IMR-90 (cell line): Measurements from ENCODE around the gene JAKMIP1. TPM values are rescaled to one million over a fixed set of nuclear protein-coding genes. Genes with fewer than 3 reads are reported as not detected.

Experiments
- ATAC-seq: fragments of 200-7000 bp; cut with Tn5 transposase; 2 replicates; pipeline ENCODE4 v1.9.1; 2020; ENCODE audit warnings: low read depth, mild to moderate bottlenecking, moderate library complexity
- BruUV-seq: library from RNA; stranded (reverse); fragments of 400-500 nt; replicated peaks from 2 replicates; lab custom pipeline; 2021; lab: Mats Ljungman, UMichigan
- CTCF ChIA-PET: fragments of 300-600 bp; formaldehyde crosslinking; extraction: SDS; loops from one replicate; lab custom pipeline; 2021; ENCODE audit warnings: antibody characterized with exemption; lab: Yijun Ruan, JAX
- POLR2A ChIA-PET: fragments of 300-600 bp; sonication (Branson Sonifier 250); formaldehyde crosslinking; loops from one replicate; lab custom pipeline; 2022; ENCODE audit warnings: antibody characterized with exemption; ENCODE audit not compliant: unreplicated experiment; lab: Charles Lee
- DNase-seq: peaks from one replicate; pipeline ENCODE4 v3.0.0; 2013
- H2AFZ ChIP-seq: replicated peaks from 2 replicates; pipeline ENCODE3; 2013; ENCODE audit warnings: low read length, mild to moderate bottlenecking; ENCODE audit not compliant: poor library complexity
- H2AK5ac ChIP-seq: 2 replicates; pipeline ENCODE4 v1.6.1; 2013; ENCODE audit warnings: low read depth, low read length, inconsistent platforms
- H2AK9ac ChIP-seq: replicated peaks from 2 replicates; pipeline ENCODE3; 2013; ENCODE audit warnings: mild to moderate bottlenecking, low read depth, low read length, moderate library complexity; ENCODE audit not compliant: poor library complexity
- H2BK120ac ChIP-seq: 2 replicates; pipeline ENCODE4 v1.6.1; 2013; ENCODE audit warnings: low read depth, low read length, inconsistent platforms
- H2BK15ac ChIP-seq: 3 replicates; pipeline ENCODE4 v1.6.1; 2013; ENCODE audit warnings: low read depth, low read length, inconsistent platforms
- H2BK20ac ChIP-seq: 2 replicates; pipeline ENCODE4 v1.6.1; 2013; ENCODE audit warnings: low read depth, mild to moderate bottlenecking, inconsistent platforms, low read length, moderate library complexity
- H2BK5ac ChIP-seq: 2 replicates; pipeline ENCODE4 v1.6.1; 2013; ENCODE audit warnings: mild to moderate bottlenecking, low read depth, low read length, inconsistent platforms; ENCODE audit not compliant: poor library complexity, severe bottlenecking
- H3K14ac ChIP-seq: replicated peaks from 2 replicates; pipeline ENCODE4 v1.6.1; 2013; ENCODE audit warnings: low read depth, low read length, inconsistent platforms
- H3K18ac ChIP-seq: 2 replicates; pipeline ENCODE4 v1.6.1; 2013; ENCODE audit warnings: low read depth, low read length, control low read depth
- H3K23ac ChIP-seq: 2 replicates; pipeline ENCODE4 v1.6.1; 2013; ENCODE audit warnings: low read depth, low read length, inconsistent platforms
- H3K27ac ChIP-seq: 2 replicates; pipeline ENCODE4 v1.5.1; 2013; ENCODE audit warnings: mild to moderate bottlenecking, control low read depth, low read length; ENCODE audit not compliant: insufficient read depth
- H3K27me3 ChIP-seq: 2 replicates; pipeline ENCODE4 v1.6.1; 2013; ENCODE audit warnings: low read length; ENCODE audit not compliant: control insufficient read depth, insufficient read depth
- H3K36me3 ChIP-seq: 2 replicates; pipeline ENCODE4 v1.6.1; 2013; ENCODE audit warnings: low read length, mixed read lengths; ENCODE audit not compliant: control insufficient read depth, insufficient read depth
- H3K4ac ChIP-seq: 2 replicates; pipeline ENCODE4 v1.6.1; 2013; ENCODE audit warnings: low read depth, low read length, inconsistent platforms
- H3K4me1 ChIP-seq: 2 replicates; pipeline ENCODE4 v1.6.1; 2013; ENCODE audit warnings: low read length, mixed read lengths; ENCODE audit not compliant: control insufficient read depth, insufficient read depth
- H3K4me2 ChIP-seq: 2 replicates; pipeline ENCODE4 v1.6.1; 2013; ENCODE audit warnings: low read depth, mild to moderate bottlenecking, control low read depth, low read length, moderate library complexity
- H3K4me3 ChIP-seq: 2 replicates; pipeline ENCODE4 v1.5.1; 2013; ENCODE audit warnings: low read depth, mild to moderate bottlenecking, control low read depth, low read length, moderate library complexity; ENCODE audit not compliant: insufficient read depth
- H3K56ac ChIP-seq: 2 replicates; pipeline ENCODE4 v1.6.1; 2013; ENCODE audit warnings: low read length, inconsistent platforms; ENCODE audit not compliant: insufficient read depth; ENCODE audit errors: extremely low read depth
- H3K79me1 ChIP-seq, 2 experiments: 2 replicates each; pipeline ENCODE4 v1.6.1; 2013; ENCODE audit warnings: low read length in 2 of 2, inconsistent platforms in 1 of 2, low read depth in 1 of 2
- H3K9ac ChIP-seq: 2 replicates; pipeline ENCODE4 v1.6.1; 2013; ENCODE audit warnings: low read depth, low read length, control low read depth
- H3K9me1 ChIP-seq: 2 replicates; pipeline ENCODE4 v1.6.1; 2013; ENCODE audit warnings: low read length, inconsistent platforms; ENCODE audit not compliant: insufficient read depth
- H3K9me3 ChIP-seq: 2 replicates; pipeline ENCODE4 v1.6.1; 2013; ENCODE audit warnings: low read length; ENCODE audit not compliant: control insufficient read depth, insufficient read depth
- H4K20me1 ChIP-seq: 2 replicates; pipeline ENCODE4 v1.6.1; 2013; ENCODE audit warnings: low read length, inconsistent platforms; ENCODE audit not compliant: insufficient read depth
- H4K5ac ChIP-seq: 2 replicates; pipeline ENCODE4 v1.6.1; 2013; ENCODE audit warnings: mild to moderate bottlenecking, low read depth, low read length, control low read depth
- H4K8ac ChIP-seq, 2 experiments: 2 replicates each; pipeline ENCODE4 v1.6.1; 2013; ENCODE audit warnings: low read depth in 2 of 2, low read length in 2 of 2, control low read depth in 1 of 2, inconsistent platforms in 1 of 2
- H4K91ac ChIP-seq: 2 replicates; pipeline ENCODE4 v1.6.1; 2013; ENCODE audit warnings: low read depth, low read length, inconsistent platforms; ENCODE audit not compliant: insufficient read depth
- BHLHE40 ChIP-seq: fragments of 150-350 bp; IDR thresholded peaks from 2 replicates; pipeline ENCODE4 v1.6.1; 2016; ENCODE audit warnings: mild to moderate bottlenecking, low read depth, low read length
- CEBPB ChIP-seq: IDR thresholded peaks from 2 replicates; pipeline ENCODE4 v1.6.1; 2012; ENCODE audit warnings: low read depth, low read length, improper control_type of control experiment
- CHD1 ChIP-seq: IDR thresholded peaks from 2 replicates; pipeline ENCODE4 v1.6.1; 2012; ENCODE audit warnings: low read depth, low read length, improper control_type of control experiment
- FOS ChIP-seq: fragments of 150-350 bp; IDR thresholded peaks from 2 replicates; pipeline ENCODE4 v1.6.1; 2016; ENCODE audit warnings: low read depth, low read length
- MAZ ChIP-seq: IDR thresholded peaks from 2 replicates; pipeline ENCODE4 v1.6.1; 2012; ENCODE audit warnings: low read depth, mild to moderate bottlenecking, low read length, improper control_type of control experiment, moderate library complexity, borderline replicate concordance
- MXI1 ChIP-seq: IDR thresholded peaks from 2 replicates; pipeline ENCODE4 v1.6.1; 2012; ENCODE audit warnings: low read depth, mild to moderate bottlenecking, low read length, moderate library complexity, borderline replicate concordance
- NFE2L2 ChIP-seq: fragments of 150-350 bp; IDR thresholded peaks from 2 replicates; pipeline ENCODE4 v1.6.1; 2016; ENCODE audit warnings: low read depth, mild to moderate bottlenecking, low read length
- POLR2A ChIP-seq: IDR thresholded peaks from 2 replicates; pipeline ENCODE4 v1.6.1; 2012; ENCODE audit warnings: mild to moderate bottlenecking, low read depth, low read length
- RFX5 ChIP-seq: IDR thresholded peaks from 2 replicates; pipeline ENCODE4 v1.8.0; 2012; ENCODE audit warnings: low read depth, mild to moderate bottlenecking, low read length, moderate library complexity
- SMC3 ChIP-seq: fragments of 150-350 bp; IDR thresholded peaks from 2 replicates; pipeline ENCODE4 v1.6.1; 2016; ENCODE audit warnings: low read depth, mild to moderate bottlenecking, antibody characterized with exemption, low read length, moderate library complexity
- WGBS, 2 experiments: methylation state at CpG; one replicate each; pipeline versions ENCODE4 v1.1.5 to v1.1.7; 2013; ENCODE audit warnings: missing lambda C conversion rate in 2 of 2; ENCODE audit not compliant: insufficient read length in 1 of 2; ENCODE audit errors: extremely low coverage in 2 of 2; 5-methylcytosine and 5-hydroxymethylcytosine counted together
- dilution Hi-C: fragments of 300-500 bp; cut with HindIII; formaldehyde crosslinking; loops from one replicate; pipeline ENCODE4 v1.14.3; 2018; ENCODE audit warnings: low sequenced_read_pairs; ENCODE audit not compliant: unreplicated experiment
- in situ Hi-C: fragments of 300-500 bp; cut with MboI; formaldehyde crosslinking; loops from 3 replicates; pipeline ENCODE4 v1.14.3; 2019; ENCODE audit warnings: low sequenced_read_pairs, inconsistent platforms, mixed read lengths
- intact Hi-C: fragments of 100-400 bp; cut with micrococcal nuclease; formaldehyde crosslinking; loops from 2 replicates; pipeline ENCODE4 v1.10.0; 2022
- polyA plus RNA-seq, 3 experiments: library from polyadenylated mRNA; depleted of rRNA; stranded (reverse); fragments of >200 nt; gene quantifications; 2 replicates each; pipeline ENCODE4 v1.2.3, GENCODE V29; 2012; ENCODE audit warnings: low replicate concordance in 1 of 3
- total RNA-seq: library from RNA; depleted of rRNA; stranded (reverse); fragments of >200 nt; gene quantifications from 2 replicates; pipeline ENCODE4 v1.2.3, GENCODE V29; 2012
- TF ChIP-seq, protein P1 (sequence below): fragments of 150-350 bp; IDR thresholded peaks from 2 replicates; pipeline ENCODE4 v1.6.1; 2016; ENCODE audit warnings: low read depth, mild to moderate bottlenecking, low read length, moderate library complexity, borderline replicate concordance
- TF ChIP-seq, protein P2 (sequence below): fragments of 150-350 bp; IDR thresholded peaks from 2 replicates; pipeline ENCODE4 v1.6.1; 2017; ENCODE audit warnings: mild to moderate bottlenecking, antibody characterized with exemption, low read length, low read depth

Gene JAKMIP1
- total and polyA plus RNA-seq, 2 of the 4 experiments (the other 2 are of a cell fraction), result not detected

DNA sequence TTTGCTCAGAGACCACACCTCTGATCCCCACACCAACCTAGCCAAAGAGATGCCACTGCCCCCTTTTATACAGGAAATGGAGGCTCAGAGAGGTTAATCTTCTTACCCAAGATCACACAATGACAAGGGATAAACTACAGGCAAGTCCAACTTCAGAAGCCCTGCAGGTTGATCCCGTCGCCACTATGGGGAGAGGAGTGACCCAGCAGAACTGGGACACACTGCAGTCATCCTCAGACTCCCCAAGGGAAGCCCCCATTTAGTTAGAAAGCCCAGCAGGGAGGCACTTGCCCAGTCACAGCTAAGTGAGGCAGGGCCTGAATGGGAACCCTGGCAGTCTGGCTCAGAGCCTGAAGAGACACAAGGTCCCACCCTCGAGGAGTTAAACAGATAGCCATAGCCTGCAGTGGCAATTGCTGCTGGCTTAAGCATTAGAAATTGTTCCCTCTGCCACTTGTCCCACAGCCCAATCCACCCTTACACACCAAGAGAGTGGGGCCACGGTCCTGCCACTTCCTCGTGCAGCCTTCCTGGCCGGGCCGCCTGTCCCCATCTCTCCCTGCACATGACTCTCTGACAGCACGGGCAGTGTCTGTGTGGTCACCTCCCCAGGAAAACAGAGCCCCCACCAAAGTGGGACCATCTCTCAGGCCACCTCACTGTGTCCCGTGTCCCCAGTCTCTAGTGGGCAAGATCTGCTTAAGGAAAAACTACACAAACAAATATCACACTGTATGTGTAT, 2.7 kb downstream of the JAKMIP1 start:
- 38% methylated on average over 4 of the region's 9 CpGs; no CpG with 5 or more reads in 1 of the 2 experiments for WGBS, 2 experiments
- Histone ChIP-seq H3K9ac (no peak overlapping the region), H3K79me1 (no peaks in the 10 kb centered on the region), H3K14ac (no peak overlapping the region), H3K56ac (no peak overlapping the region), H4K91ac (no peak overlapping the region), H3K4me1 (no peaks in the 10 kb centered on the region; the same call in 1 of the 2 replicates), H2AK5ac (no peak overlapping the region), H4K5ac (no peak overlapping the region), H4K20me1 (no peaks in the 10 kb centered on the region), H3K9me3 (peaks cover 2% of the 10 kb centered on the region; the same call in 1 of the 2 replicates), H3K27ac (no peak overlapping the region), H2AFZ (no peak overlapping the region), H3K4me2 (no peak overlapping the region), H2BK15ac (no peak overlapping the region), H3K23ac (no peak overlapping the region), H3K4me3 (no peak overlapping the region), H4K8ac (no peak overlapping the region), H2BK120ac (no peak overlapping the region), H3K36me3 (no peaks in the 10 kb centered on the region), H2BK5ac (no peak overlapping the region), H3K27me3 (peaks cover 40% of the 10 kb centered on the region; the same call in 1 of the 2 replicates), H3K4ac (no peak overlapping the region), H2BK20ac (no peak overlapping the region), H3K9me1 (no peaks in the 10 kb centered on the region), H2AK9ac (no peak overlapping the region), H3K18ac (no peak overlapping the region)
- intact Hi-C loops (no loop called here), dilution Hi-C loops (no loop called here), in situ Hi-C loops (no loop called here)
- ChIA-PET POLR2A (no interaction called here), CTCF (no interaction called here)
- DNase-seq, result no peak
- TF ChIP-seq, protein P1, sequence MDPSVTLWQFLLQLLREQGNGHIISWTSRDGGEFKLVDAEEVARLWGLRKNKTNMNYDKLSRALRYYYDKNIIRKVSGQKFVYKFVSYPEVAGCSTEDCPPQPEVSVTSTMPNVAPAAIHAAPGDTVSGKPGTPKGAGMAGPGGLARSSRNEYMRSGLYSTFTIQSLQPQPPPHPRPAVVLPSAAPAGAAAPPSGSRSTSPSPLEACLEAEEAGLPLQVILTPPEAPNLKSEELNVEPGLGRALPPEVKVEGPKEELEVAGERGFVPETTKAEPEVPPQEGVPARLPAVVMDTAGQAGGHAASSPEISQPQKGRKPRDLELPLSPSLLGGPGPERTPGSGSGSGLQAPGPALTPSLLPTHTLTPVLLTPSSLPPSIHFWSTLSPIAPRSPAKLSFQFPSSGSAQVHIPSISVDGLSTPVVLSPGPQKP, result no peak
- TF ChIP-seq CEBPB (no peak), FOS (no peak), NFE2L2 (no peak), MAZ (no peak), POLR2A (no peak), MXI1 (no peak), CHD1 (no peak), SMC3 (no peak), RFX5 (no peak), BHLHE40 (no peak)
- TF ChIP-seq, protein P2, sequence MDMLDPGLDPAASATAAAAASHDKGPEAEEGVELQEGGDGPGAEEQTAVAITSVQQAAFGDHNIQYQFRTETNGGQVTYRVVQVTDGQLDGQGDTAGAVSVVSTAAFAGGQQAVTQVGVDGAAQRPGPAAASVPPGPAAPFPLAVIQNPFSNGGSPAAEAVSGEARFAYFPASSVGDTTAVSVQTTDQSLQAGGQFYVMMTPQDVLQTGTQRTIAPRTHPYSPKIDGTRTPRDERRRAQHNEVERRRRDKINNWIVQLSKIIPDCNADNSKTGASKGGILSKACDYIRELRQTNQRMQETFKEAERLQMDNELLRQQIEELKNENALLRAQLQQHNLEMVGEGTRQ, result no peak
- ATAC-seq, result no peak
- BruUV-seq, result no TSS peak
